Measurements from ENCODE around the gene DENND6B.
A peak's percentile ranks its signal among the peaks of the same experiment; 100 is the strongest.
"Not testable (repeated sequence)": the region's sequence is repeated elsewhere in the genome, so short reads cannot be mapped to it uniquely, and the experiment has no call there.

The DENND6B gene, protein sequence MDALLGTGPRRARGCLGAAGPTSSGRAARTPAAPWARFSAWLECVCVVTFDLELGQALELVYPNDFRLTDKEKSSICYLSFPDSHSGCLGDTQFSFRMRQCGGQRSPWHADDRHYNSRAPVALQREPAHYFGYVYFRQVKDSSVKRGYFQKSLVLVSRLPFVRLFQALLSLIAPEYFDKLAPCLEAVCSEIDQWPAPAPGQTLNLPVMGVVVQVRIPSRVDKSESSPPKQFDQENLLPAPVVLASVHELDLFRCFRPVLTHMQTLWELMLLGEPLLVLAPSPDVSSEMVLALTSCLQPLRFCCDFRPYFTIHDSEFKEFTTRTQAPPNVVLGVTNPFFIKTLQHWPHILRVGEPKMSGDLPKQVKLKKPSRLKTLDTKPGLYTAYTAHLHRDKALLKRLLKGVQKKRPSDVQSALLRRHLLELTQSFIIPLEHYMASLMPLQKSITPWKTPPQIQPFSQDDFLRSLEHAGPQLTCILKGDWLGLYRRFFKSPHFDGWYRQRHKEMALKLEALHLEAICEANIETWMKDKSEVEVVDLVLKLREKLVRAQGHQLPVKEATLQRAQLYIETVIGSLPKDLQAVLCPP

DNA sequence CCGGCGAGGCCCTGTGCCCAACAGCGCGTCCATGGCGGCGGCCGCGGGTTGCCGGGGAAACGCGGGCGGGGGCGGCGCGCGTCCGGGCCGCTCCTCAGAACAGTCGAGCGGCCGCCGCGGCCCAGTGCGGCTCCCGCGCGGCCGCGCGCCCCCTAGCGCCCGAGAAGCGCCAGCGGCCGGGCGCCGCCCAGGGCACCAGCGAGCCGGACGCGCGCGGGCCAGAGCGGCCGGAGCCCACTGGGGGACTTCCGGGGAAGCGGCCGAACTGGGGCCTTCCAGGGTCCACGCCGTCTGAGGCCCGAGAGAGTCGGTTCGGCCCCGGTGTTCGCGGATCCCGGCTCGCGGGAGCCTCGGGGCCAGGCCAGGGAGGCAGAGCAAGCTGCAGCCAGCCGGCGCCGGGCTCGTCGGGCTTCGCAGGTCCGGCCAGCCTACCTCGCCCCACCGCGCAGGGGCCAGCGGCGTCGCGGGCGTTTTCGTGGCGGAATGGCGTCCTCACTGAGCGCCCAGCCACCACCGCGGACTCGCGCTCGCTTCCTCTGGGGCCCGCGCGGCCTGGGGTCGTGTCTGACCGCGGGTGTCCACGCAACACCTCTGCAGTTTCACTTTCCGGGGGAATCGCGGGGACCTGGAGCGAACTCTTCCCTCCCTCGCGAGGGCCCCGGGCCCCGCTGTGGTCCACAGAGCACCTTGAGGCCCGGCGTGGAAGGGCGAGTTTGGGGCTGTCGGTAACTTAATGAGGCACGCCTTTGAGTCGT, at the start of gene DENND6B:
DENND6B (minus strand) TSS at position 57 of the 755 bp plus-strand sequence; CDS start at position 33, 24 bp downstream.
- DNase-seq (ENCODE audit: low read depth), result peak; percentile 49

DNA sequence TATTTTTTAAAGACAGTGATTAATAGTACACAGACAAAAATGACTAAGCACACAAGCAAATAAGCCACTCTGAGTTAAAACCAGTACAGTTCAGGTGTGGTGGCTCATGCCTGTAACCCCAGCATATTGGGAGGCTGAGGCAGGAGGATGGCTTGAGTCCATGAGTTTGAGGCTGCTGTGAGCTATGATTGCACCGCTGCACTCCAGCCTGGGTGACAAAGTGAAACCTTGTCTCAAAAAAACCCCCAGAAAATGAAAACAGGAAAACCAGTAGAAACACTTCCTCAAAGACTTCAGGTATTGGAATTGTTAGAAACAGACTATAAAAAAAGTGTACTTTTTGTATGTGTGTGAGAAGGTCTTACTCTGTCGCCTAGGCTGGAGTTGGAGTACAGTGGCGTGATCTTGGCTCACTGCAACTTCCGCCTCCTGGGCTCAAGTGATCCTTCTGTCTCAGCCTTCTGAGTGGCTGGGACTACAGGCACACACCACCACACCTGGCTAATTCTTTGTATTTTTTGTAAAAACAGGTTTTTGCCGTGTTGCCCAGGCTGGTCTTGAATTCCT, 49.4 kb upstream of the DENND6B start:
- DNase-seq (ENCODE audit: low read depth), result no peak

DNA sequence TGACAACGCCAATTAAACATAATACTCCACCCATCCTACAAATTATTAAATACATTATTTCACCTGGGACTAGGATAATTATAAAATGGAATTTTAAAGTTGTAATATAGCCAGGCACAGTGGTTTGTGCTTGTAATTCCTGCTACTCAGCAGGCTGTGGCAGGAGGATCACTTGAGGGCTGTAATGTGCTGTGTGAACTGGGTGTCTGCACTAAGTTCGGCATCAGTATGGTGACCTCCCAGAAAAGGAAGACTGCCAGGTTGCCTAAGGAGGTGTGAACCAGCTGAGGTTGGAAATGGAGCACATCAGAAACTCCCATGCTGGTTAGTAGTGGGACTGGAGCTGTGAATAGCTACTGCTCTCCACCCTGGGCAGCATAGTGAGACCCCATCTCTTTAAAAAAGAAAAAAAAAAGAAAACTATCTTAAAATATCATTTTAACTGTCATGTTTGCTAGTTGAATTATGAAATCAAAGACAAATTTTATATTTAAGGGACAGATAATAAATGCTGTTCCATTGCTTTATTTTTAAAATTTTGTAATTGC, 44.4 kb upstream of the DENND6B start:
- DNase-seq (ENCODE audit: low read depth), result no peak

DNA sequence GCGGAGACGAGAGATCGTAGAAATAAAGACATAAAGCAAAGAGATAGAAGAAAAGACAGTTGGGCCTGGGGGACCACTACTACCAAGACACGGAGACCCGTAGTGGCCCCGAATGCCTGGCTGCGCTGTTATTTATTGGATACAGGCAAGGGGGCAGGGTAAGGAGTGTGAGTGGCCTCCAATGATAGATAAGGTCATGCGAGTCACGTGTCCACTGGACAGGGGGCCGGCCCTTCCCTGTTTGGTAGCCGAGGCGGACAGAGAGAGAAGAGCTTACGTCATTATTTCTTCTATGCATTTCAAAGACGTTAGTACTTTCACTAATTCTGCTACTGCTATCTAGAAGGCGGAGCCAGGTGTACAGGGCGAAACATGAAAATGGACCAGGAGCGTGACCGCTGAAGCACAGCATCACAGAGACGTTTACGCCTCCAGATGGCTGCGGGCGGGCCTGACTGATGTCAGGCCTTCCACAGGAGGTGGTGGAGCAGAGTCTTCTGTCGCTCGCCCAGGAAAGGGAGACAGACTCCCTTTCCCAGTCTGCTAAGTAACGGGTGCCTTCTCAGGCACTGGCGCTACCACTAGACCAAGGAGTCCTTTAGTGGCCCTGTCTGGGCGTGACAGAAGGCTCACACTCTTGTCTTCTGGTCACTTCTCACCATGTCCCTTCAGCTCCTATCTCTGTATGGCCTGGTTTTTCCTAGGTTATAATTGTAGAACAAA, 41.1 kb upstream of the DENND6B start:
- no peak for DNase-seq (ENCODE audit: low read depth)

DNA sequence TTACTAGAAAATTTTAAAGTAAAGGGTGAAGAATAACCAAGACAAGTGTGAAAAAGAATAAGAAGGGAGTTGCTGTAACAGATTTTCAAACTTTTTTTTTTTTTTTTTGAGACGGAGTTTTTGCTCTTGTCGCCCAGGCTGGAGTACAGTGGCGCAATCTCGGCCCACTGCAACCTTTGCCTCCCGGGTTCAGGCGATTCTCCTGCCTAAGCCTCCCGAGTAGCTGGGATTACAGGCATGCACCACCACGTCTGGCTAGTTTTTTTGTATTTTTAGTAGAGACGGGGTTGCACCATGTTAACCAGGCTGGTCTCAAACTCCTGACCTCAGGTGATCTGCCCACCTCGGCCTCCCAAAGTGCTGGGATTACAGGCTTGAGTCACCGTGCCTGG, 37.0 kb upstream of the DENND6B start:
- not testable (repeated sequence) for DNase-seq (ENCODE audit: low read depth)

DNA sequence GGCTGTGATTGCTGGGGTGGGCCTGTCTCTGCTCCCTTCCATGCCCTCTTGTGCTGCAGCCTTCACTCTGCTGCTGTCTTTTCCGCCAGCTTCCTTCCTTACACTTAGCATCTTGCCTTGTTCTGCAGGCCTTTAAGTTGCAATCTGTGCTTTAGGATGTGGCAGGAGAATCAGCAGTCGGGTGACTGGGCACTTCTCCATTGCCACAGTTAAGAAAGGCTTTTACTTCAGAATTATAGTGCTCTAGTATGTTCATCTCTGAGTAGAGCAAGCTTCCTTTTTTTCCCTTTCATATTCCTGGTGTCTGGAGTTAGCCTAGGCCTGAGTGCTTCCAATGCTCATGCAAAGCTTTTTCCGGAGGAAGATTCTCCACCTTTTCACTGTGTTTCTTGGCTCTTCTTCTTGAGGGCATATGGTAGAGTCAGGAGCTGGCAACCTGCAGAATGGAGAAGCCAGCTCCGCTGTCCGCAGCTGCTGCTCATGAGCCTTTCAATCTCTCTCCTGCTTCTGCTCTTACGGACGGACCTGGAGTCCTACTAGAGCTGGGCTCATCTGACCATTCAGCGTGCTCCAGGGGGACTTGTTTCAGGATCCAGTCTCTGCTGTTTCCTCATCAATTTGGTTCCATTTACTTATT, 36.5 kb upstream of the DENND6B start:
- no peak for DNase-seq (ENCODE audit: low read depth)

DNA sequence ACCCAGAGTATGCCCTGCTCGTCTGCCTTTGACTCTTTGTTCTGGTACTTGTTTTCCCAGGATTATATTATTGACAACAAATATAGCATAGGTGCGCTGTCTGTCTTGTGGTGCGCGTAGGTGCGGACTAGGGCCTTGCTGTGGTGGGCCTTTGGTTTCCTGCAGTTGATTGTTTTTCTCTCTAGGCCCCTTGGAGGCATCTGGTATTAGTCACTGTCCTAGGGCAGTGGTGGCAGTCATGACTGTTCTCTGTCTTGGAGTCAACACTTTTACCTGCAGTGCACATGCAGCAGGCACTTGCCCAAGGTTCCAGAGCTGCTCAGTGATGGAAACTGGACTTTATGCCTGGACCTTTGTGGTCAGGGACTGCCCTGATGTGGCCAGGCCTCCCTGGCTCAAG, 34.9 kb upstream of the DENND6B start:
- no peak for DNase-seq (ENCODE audit: low read depth)

DNA sequence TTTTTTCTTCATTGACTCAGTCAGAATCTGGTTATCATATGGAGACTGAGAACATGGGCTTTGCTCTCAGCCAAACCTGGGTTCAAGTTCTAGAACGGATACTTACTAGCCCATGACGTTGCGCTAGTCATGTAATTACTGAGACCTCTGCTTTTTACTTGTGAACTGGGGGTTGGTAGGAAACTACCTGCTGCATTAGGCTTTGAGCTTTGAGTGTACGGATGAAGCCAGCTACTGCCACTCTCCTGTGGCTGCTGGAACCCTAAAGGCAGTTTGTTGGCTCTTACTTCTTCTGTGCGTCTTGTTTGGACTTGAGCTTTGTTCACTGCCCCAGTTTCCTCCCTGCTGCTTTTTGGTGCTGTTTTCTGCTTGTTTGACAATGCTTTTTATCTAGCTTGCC, 34.4 kb upstream of the DENND6B start:
- DNase-seq (ENCODE audit: low read depth), result no peak

DNA sequence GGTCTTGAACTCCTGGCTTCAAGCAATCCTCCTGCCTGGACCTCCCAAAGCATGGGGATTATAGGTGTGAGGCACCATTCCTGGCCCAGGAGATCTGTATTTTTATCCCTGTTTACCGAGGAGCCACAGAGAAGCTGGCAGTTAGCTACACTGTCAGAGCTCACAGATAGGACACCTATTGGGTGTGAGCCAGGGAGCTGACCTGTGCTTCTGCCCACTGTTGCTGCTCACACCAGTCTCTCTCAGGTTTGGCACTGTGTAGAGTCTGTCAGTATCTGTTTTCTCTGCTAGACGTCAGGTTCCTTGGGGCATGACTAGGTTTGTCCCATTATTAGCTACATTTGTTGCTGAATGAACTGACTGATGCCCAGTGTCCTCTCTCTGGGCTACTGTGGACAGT, 33.8 kb upstream of the DENND6B start:
- DNase-seq (ENCODE audit: low read depth), result no peak

DNA sequence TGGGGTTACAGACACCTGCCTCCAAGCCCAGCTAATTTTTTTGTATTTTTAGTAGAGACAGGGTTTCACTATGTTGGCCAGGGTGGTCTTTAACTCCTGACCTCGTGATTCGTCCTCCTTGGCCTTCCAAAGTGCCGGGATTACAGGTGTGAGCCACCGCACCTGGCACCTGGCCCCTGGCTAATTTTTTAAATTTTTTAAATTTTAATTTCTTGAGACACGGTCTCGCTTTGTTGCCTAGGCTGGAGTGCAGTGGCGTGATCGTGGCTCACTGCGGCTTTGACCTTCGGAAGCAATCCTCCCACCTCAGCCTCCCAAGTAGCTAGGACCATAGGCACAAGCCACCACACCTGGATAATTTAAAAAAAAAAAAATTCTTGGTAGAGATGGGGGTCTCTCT, 30.9 kb upstream of the DENND6B start:
- DNase-seq (ENCODE audit: low read depth), result no peak

DNA sequence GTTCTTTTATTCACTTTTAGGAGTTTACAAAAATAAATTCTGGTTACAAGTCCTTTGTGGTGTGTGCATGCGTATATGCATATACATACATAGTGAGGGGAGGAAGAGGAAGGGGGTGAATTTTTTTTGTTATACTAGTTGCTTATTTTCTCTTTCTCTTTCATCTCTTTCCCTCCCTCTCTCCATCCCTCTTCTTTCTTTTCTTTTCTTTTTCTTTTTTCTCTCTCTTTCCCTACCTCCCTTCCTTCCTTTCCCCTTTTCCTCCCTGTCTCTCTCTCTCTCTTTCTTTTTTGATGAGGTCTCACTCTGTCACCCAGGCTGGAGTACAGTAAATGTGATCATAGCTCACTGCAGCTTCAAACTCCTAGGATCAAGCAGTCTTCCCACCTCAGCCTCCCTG, 30.4 kb upstream of the DENND6B start:
- DNase-seq (ENCODE audit: low read depth), result no peak

DNA sequence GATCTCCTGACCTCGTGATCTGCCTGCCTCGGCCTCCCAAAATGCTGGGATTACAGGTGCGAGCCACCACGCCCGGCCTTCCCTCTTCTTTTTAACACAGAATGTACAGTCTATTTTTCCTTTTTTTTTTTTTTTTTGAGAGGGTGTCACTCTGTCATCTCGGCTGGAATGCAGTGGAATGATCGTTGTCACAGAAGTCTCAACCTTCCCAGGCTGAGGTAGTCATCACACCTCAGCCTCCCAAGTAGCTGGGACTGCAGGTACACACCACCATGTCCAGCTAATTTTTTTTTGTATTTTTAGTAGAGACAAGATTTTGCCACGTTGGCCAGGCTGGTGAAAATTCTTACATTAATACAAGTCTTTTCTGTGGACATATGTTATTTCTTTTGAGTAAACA, 29.4 kb upstream of the DENND6B start:
- no peak for DNase-seq (ENCODE audit: low read depth)

DNA sequence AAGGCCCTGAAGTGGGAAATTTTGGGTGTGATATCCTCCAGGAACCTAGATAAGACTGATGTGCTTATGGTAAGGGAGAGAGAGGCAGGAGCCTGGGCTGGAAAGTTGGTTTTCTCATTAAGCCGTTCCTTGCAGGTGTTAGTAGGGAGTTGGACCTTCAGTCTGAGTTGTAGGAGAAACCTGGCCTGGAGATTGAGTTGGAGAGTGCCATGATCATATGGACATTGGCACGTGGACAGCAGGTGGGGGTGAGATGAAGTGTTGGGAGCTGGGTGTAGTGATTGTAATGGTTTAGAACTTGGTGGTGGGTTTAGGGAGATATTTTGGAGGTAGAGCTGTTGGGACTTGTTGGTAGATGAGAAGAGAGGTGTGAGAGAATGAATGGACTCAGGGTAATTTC, 21.2 kb upstream of the DENND6B start:
- DNase-seq (ENCODE audit: low read depth), result no peak

DNA sequence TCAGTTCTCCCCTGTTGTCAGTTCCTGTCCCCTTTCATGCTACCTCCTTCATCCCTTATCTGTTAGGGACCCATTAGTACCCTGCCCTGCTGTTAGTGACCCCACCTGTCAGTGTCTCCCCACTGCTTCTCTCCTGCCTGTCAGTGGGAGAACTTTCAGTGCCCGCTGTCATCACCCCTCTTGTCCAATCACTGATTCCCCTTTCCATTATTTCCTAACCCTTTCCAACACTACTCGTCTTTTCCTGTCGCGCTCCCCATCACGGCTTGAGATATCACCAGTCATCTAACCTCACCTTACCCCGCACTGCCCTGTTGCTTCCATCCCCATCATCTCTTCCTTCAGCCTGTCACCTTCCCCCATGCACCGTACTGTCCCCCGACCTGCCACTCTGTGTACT, 20.3 kb upstream of the DENND6B start:
- no peak for DNase-seq (ENCODE audit: low read depth)

DNA sequence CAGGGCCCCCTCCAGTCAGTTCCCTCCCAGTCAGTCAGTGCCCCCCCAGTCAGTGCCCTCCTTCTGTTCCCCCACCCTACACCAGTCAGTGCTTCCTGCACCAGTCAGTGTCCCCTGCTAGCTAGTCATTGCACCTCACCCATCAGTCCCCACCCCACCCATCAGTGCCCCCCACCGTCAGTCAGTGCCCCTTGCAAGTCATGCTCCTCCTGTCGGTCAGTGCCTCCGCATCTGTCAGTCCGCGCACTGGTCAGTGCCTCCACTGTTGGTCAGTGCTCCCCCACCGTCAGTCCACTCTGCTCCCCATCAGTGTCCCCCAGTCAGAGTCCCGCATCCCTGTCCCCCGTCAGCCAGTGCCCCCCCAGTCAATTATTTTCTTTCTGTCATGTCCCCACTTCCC, 19.7 kb upstream of the DENND6B start:
- no peak for DNase-seq (ENCODE audit: low read depth)

DNA sequence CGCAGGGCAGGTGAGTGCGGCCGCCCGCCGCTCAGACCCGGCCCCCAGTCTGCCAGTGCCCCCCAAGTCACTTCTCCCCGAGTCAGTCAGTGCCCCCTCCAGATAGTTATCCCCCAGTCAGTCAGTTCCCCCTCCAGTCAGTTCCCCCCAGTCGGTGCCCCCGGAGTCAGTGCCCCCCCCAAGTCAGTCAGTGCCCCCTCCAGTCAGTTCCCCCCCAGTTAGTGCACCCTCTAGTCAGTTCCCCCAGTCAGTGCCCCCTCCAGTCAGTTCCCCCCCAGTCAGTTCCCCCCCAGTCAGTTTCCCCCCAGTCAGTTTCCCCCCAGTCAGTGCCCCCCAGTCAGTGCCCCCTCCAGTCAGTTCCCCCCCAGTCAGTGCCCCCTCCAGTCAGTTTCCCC, 16.7 kb upstream of the DENND6B start:
- no peak for DNase-seq (ENCODE audit: low read depth)

DNA sequence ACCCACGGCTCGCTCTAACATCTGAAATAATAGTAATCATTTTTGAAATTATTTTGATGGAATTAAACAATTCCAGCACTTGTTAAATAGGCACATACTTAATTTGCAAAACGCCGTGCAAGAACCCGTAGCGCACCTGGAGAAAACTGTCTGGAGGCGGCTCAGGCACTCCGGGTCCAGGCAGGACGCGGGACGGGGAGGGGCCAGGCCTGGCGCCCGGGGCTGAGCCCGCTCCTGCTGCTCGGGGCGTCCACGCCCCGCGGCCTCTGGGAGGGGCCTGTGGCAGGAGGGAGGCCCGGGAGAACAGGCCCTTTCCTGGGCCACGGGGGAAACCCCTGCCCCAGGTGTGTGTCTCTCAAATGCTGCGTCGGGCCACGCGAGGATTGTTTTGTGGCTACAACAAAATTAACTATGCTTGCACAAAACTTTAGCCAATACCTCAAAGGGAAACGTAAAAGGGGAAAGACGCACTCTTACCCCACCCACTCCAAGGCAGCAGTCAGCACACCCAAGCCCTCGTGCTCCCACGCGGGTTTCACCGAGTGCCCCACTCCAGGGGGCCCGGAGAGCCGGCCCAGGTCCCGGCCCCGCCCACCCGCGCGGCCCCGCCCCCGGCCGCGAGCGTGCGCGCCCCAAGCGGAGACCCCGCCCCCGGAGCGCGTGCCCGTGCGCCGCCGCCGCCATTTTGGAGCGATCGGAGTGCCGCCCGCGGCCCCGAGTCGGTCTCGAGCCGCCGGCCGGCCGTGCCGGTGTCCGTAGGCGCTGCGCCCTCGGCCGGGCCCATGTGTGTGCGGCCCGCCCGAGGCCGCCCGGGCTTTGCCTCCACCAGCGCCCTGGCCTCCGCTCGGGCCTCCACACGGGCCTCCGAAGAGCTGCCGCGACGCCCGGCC, 16.1 kb upstream of the DENND6B start, which contains the start of gene PPP6R2:
PPP6R2 (plus strand) TSS at position 677 of the 890 bp plus-strand sequence. CDS start 50,582 bp downstream, outside the sequence.
- peak; percentile 82 for DNase-seq (ENCODE audit: low read depth)

DNA sequence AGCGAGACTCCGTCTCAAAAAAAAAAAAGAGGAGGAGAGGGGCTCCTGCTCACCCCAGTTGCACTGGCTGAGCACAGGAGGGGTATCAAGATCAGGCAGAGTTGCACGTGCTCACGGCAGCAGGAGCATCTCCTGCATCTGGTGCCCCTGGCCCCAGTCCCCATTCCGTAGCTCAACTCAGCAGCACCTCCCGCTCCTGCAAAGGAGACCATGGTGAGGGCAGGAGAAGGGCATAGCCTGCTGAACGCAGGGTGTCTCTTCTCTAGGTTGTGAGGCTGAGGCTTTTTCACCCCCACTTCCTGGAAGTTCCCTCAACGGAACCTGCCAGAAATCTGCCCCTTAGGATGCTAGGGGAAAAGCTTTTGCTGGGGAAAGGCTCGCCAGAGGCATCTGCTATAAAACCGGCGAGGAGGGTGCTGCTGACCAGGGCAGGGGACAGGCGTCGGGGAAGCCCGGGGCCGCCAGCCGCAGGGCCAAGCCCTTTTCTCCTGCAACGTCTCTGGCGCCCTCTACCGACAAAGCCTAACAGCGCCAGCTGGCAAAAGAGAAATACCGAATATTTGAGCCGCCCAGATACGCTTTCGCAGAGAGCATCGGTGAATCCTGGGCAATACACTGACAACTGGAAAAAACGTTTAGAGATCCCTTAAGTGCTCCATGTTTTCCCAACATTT, 15.3 kb upstream of the DENND6B start:
- DNase-seq (ENCODE audit: low read depth), result peak; percentile 86
